ENCODE measurements around the gene FAM171A1. TPM values are rescaled to one million over a fixed set of nuclear protein-coding genes. Genes with fewer than 3 reads are reported as not detected.
"Not testable (repeated sequence)": the region's sequence is repeated elsewhere in the genome, so short reads cannot be mapped to it uniquely, and the experiment has no call there.

FAM171A1 gene
- total RNA-seq, 1 experiment from 2014 or later: 19.2 TPM

DNA sequence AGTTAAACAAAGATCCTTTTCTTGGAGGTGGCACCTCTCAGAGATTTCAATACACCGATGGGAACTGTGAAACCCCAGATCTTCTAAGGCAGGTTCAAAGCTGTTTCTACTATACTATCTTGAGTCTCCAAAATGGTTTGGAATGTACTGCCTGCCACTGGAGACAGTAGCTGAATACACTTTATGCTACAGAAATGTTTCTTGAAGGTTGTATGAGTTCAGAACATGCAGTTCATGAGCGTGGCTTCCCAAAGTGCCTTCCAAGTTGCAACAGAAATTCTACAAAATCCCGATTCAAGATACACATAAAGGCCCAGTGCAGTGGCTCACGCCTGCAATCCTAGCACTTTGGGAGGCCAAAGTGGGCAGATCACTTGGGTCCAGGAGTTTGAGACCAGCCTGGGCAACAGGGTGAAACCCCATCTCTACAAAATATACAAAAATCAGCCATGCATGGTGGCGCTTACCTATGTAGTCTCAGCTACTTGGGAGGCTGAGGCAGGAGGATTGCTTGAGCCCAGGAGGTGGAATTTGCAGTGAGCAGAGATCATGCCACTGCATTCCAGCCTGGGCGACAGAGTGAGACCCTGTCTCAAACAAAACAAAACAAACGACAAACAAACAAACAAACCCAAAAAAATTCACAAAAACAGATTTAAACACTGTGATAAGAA is 36.3 kb downstream of the FAM171A1 start:
- Histone ChIP-seq H3K36me3 (ENCODE audit: control insufficient read depth, insufficient read depth, low read length) (no peaks in the 10 kb centered on the region), H3K9me3 (ENCODE audit: control insufficient read depth, insufficient read depth, low read depth, low read length) (no peaks in the 10 kb centered on the region), H3K27me3 (ENCODE audit: control insufficient read depth, insufficient read depth, low read length) (no peaks in the 10 kb centered on the region), H3K4me3 (ENCODE audit: low read depth in 2 of 2, low read length in 2 of 2) (no peak overlapping the region), H3K4me1 (ENCODE audit: control insufficient read depth, insufficient read depth, low read length) (no peaks in the 10 kb centered on the region), H3K27ac (ENCODE audit: low read length) (no peak overlapping the region)
- ChIA-PET POLR2A (no interaction called here), CTCF (no interaction called here)
- no TSS peak for BruUV-seq (replicated peaks)
- in situ Hi-C loops (cut with HindIII; ENCODE audit: low pct_unique_long_range_greater_than_20kb, low sequenced_read_pairs) (no loop called here), intact Hi-C loops (cut with micrococcal nuclease; ENCODE audit: unreplicated experiment) (no loop called here)
- TF ChIP-seq POLR2AphosphoS5 (IDR thresholded peaks at IDR 0.05; ENCODE audit: low read depth, low read length) (no peak), TCF7L2 (IDR thresholded peaks at IDR 0.05; ENCODE audit: low read depth, low read length) (no peak), SIN3A (IDR thresholded peaks at IDR 0.05; ENCODE audit: borderline replicate concordance, insufficient read depth, low read depth, low read length) (no peak), REST (IDR thresholded peaks at IDR 0.05; ENCODE audit: insufficient read depth in 1 of 2, low read depth in 2 of 2, low read length in 1 of 2) (no peak)
- TF ChIP-seq, protein P1, sequence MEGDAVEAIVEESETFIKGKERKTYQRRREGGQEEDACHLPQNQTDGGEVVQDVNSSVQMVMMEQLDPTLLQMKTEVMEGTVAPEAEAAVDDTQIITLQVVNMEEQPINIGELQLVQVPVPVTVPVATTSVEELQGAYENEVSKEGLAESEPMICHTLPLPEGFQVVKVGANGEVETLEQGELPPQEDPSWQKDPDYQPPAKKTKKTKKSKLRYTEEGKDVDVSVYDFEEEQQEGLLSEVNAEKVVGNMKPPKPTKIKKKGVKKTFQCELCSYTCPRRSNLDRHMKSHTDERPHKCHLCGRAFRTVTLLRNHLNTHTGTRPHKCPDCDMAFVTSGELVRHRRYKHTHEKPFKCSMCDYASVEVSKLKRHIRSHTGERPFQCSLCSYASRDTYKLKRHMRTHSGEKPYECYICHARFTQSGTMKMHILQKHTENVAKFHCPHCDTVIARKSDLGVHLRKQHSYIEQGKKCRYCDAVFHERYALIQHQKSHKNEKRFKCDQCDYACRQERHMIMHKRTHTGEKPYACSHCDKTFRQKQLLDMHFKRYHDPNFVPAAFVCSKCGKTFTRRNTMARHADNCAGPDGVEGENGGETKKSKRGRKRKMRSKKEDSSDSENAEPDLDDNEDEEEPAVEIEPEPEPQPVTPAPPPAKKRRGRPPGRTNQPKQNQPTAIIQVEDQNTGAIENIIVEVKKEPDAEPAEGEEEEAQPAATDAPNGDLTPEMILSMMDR (IDR thresholded peaks at IDR 0.05): no peak
- ATAC-seq: no peak
- DNase-seq (ENCODE audit: low read depth, low spot score): no peak

GRCh38 chr10:15333909-15334649 is 37.0 kb downstream of the FAM171A1 start:
- Histone ChIP-seq H3K36me3 (ENCODE audit: control insufficient read depth, insufficient read depth, low read length) (no peaks in the 10 kb centered on the region), H3K4me1 (ENCODE audit: control insufficient read depth, insufficient read depth, low read length) (no peaks in the 10 kb centered on the region), H3K27me3 (ENCODE audit: control insufficient read depth, insufficient read depth, low read length) (no peaks in the 10 kb centered on the region), H3K9me3 (ENCODE audit: control insufficient read depth, insufficient read depth, low read depth, low read length) (no peaks in the 10 kb centered on the region), H3K27ac (ENCODE audit: low read length) (no peak overlapping the region), H3K4me3 (ENCODE audit: low read depth in 2 of 2, low read length in 2 of 2) (no peak overlapping the region)
- POLR2A ChIA-PET: no interaction called here
- in situ Hi-C loops (cut with HindIII; ENCODE audit: low pct_unique_long_range_greater_than_20kb, low sequenced_read_pairs): no loop called here
- no TSS peak for BruUV-seq (replicated peaks)
- CTCF ChIA-PET: no interaction called here
- intact Hi-C loops (cut with micrococcal nuclease; ENCODE audit: unreplicated experiment): no loop called here
- ATAC-seq: no peak
- no peak for DNase-seq (ENCODE audit: low read depth, low spot score)
- no peak for TF ChIP-seq POLR2AphosphoS5 (IDR thresholded peaks at IDR 0.05; ENCODE audit: low read depth, low read length)
- TF ChIP-seq SIN3A (IDR thresholded peaks at IDR 0.05; ENCODE audit: borderline replicate concordance, insufficient read depth, low read depth, low read length): no peak
- TF ChIP-seq TCF7L2 (IDR thresholded peaks at IDR 0.05; ENCODE audit: low read depth, low read length): no peak
- TF ChIP-seq REST (IDR thresholded peaks at IDR 0.05; ENCODE audit: insufficient read depth in 1 of 2, low read depth in 2 of 2, low read length in 1 of 2): no peak
- TF ChIP-seq, protein P1 (IDR thresholded peaks at IDR 0.05): no peak

DNA sequence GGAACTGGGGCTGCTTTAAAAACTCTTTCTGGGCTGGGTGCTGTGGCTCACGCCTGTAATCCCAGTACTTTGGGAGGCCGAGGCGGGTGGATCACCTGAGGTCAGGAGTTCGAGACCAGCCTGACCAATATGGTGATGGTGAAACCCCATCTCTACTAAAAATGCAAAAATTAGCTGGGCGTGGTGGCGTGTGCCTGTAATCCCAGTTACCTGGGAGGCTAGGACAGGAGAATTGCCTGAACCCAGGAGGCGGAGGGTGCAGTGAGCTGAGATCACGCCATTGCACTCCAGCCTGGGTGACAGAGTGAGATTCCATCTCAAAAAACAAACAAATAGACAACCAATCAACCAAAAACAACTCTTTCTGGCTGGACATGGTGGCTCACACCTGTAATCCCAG is 37.9 kb downstream of the FAM171A1 start:
- H3K4me3 ChIP-seq (ENCODE audit: low read depth in 2 of 2, low read length in 2 of 2); H3K4me1 ChIP-seq (ENCODE audit: control insufficient read depth, insufficient read depth, low read length); in situ Hi-C loops (cut with HindIII; ENCODE audit: low pct_unique_long_range_greater_than_20kb, low sequenced_read_pairs); BruUV-seq (replicated peaks); CTCF ChIA-PET; H3K27ac ChIP-seq (ENCODE audit: low read length); intact Hi-C loops (cut with micrococcal nuclease; ENCODE audit: unreplicated experiment); POLR2A ChIA-PET; ATAC-seq; H3K36me3 ChIP-seq (ENCODE audit: control insufficient read depth, insufficient read depth, low read length); H3K9me3 ChIP-seq (ENCODE audit: control insufficient read depth, insufficient read depth, low read depth, low read length); DNase-seq (ENCODE audit: low read depth, low spot score); H3K27me3 ChIP-seq (ENCODE audit: control insufficient read depth, insufficient read depth, low read length): not testable (repeated sequence)
